SK-N-SH treated with all-trans-retinoic acid at 6 μM for 48 hours (cell line): ENCODE data around the gene HUS1.

Source experiments
- ATAC-seq: fragments of 200-7000 bp; cut with Tn5 transposase; 3 replicates; pipeline ENCODE4 v1.9.1; 2020; ENCODE audit warnings: mild to moderate bottlenecking, moderate library complexity
- ARNTL ChIP-seq: fragments of 450-650 bp; formaldehyde crosslinking; IDR thresholded peaks from 2 replicates; pipeline ENCODE4 v1.5.0; 2020; ENCODE audit warnings: low read depth, mild to moderate bottlenecking, moderate library complexity, borderline replicate concordance
- BACH2 ChIP-seq: fragments of 250-450 bp; sonication (Bioruptor Pico); IDR thresholded peaks from 2 replicates; pipeline ENCODE4 v1.9.0; 2021; ENCODE audit warnings: mild to moderate bottlenecking, borderline replicate concordance
- CSDC2 ChIP-seq: fragments of 250-450 bp; sonication (Bioruptor Pico); IDR thresholded peaks from 2 replicates; pipeline ENCODE4 v1.5.0; 2020; ENCODE audit warnings: mild to moderate bottlenecking, moderate library complexity
- ESRRG ChIP-seq: fragments of 250-450 bp; sonication (Bioruptor Pico); IDR thresholded peaks from 2 replicates; pipeline ENCODE4 v1.6.1; 2021; ENCODE audit warnings: mild to moderate bottlenecking
- GLIS3 ChIP-seq: fragments of 250-450 bp; sonication (Bioruptor Pico); IDR thresholded peaks from 2 replicates; pipeline ENCODE4 v1.5.0; 2020; ENCODE audit warnings: mild to moderate bottlenecking, moderate library complexity
- ISL1 ChIP-seq: fragments of 250-450 bp; sonication (Bioruptor Pico); IDR thresholded peaks from 2 replicates; pipeline ENCODE4 v2.1.2; 2022; ENCODE audit warnings: mild to moderate bottlenecking, moderate library complexity
- OSR1 ChIP-seq: fragments of 250-450 bp; sonication (Bioruptor Pico); IDR thresholded peaks from 2 replicates; pipeline ENCODE4 v1.8.0; 2022; ENCODE audit warnings: moderate library complexity, mild to moderate bottlenecking, inconsistent platforms
- PPARA ChIP-seq: fragments of 250-450 bp; sonication (Bioruptor Pico); IDR thresholded peaks from 2 replicates; pipeline ENCODE4 v1.5.0; 2020; ENCODE audit warnings: mild to moderate bottlenecking, borderline replicate concordance
- RARB ChIP-seq: fragments of 250-450 bp; sonication (Bioruptor Pico); IDR thresholded peaks from 2 replicates; pipeline ENCODE4 v1.8.0; 2021; ENCODE audit warnings: mild to moderate bottlenecking, moderate library complexity
- SNAI2 ChIP-seq: fragments of 250-450 bp; sonication (Bioruptor Pico); IDR thresholded peaks from 2 replicates; pipeline ENCODE4 v1.5.0; 2020; ENCODE audit warnings: mild to moderate bottlenecking, moderate library complexity
- TCF4 ChIP-seq: fragments of 250-450 bp; sonication (Bioruptor Pico); IDR thresholded peaks from 2 replicates; pipeline ENCODE4 v1.8.0; 2021; ENCODE audit warnings: mild to moderate bottlenecking, moderate library complexity, borderline replicate concordance
- TOX ChIP-seq: fragments of 250-450 bp; sonication (Bioruptor Pico); IDR thresholded peaks from 2 replicates; pipeline ENCODE4 v1.8.0; 2021; ENCODE audit warnings: mild to moderate bottlenecking, moderate library complexity, borderline replicate concordance
- ZC3H10 ChIP-seq: fragments of 250-450 bp; sonication (Bioruptor Pico); IDR thresholded peaks from 2 replicates; pipeline ENCODE4 v1.5.1; 2021; ENCODE audit warnings: mild to moderate bottlenecking, moderate library complexity
- ZFP3 ChIP-seq: fragments of 250-450 bp; sonication (Bioruptor Pico); IDR thresholded peaks from 2 replicates; pipeline ENCODE4 v1.5.0; 2020; ENCODE audit warnings: mild to moderate bottlenecking, moderate library complexity
- ZFP30 ChIP-seq: fragments of 450-650 bp; formaldehyde crosslinking; IDR thresholded peaks from 2 replicates; pipeline ENCODE4 v1.5.0; 2022; ENCODE audit warnings: mild to moderate bottlenecking, moderate library complexity
- ZNF565 ChIP-seq: fragments of 450-650 bp; formaldehyde crosslinking; conservative IDR thresholded peaks from 2 replicates; pipeline ENCODE4 v1.5.0; 2020; ENCODE audit warnings: low read depth, mild to moderate bottlenecking, moderate library complexity
- ZNF70 ChIP-seq: fragments of 450-650 bp; formaldehyde crosslinking; IDR thresholded peaks from 2 replicates; pipeline ENCODE4 v1.5.0; 2020; ENCODE audit warnings: mild to moderate bottlenecking, moderate library complexity
- ZNF8 ChIP-seq: fragments of 450-650 bp; formaldehyde crosslinking; IDR thresholded peaks from 2 replicates; pipeline ENCODE4 v1.5.0; 2020; ENCODE audit warnings: mild to moderate bottlenecking, moderate library complexity
- TF ChIP-seq, protein P1 (sequence below): fragments of 250-450 bp; sonication (Bioruptor Pico); IDR thresholded peaks from 2 replicates; pipeline ENCODE4 v1.8.0; 2021; ENCODE audit warnings: low read depth, mild to moderate bottlenecking, moderate library complexity, borderline replicate concordance
- TF ChIP-seq, protein P2 (sequence below): fragments of 250-450 bp; sonication (Bioruptor Pico); IDR thresholded peaks from 2 replicates; pipeline ENCODE4 v1.5.1; 2020; ENCODE audit warnings: low read depth, mild to moderate bottlenecking, moderate library complexity
- TF ChIP-seq, protein P3 (sequence below): fragments of 250-450 bp; sonication (Bioruptor Pico); IDR thresholded peaks from 2 replicates; pipeline ENCODE4 v1.5.0; 2020; ENCODE audit warnings: mild to moderate bottlenecking, moderate library complexity
- TF ChIP-seq, protein P4 (sequence below): fragments of 250-450 bp; sonication (Bioruptor Pico); IDR thresholded peaks from 2 replicates; pipeline ENCODE4 v1.8.0; 2020; ENCODE audit warnings: mild to moderate bottlenecking, moderate library complexity, borderline replicate concordance

HUS1 gene

DNA sequence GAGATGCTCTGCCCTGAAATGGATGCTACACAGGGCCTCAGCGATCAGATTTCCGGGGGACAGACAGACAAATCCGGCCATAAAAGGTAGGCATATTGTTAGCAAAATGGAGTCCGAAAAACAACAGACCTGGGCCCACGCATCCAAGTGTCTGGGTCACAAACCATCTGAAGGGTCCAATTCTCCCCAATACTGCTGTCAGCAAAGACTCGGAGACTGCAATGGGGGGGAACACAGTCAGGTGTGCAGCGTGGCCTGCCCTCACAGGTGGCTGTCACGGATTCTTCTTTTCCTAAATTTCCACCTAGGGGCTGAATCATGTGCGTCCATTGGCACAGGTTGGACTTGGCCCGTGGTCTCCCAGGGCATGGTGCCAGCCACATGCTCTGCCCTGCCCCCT, 44.1 kb downstream of the HUS1 start:
- no peak for ATAC-seq
- TF ChIP-seq ZNF8 (CRISPR knock-in tag) (no peak), BACH2 (CRISPR knock-in tag) (no peak), ZNF70 (CRISPR knock-in tag) (no peak), OSR1 (no peak), ISL1 (CRISPR knock-in tag) (no peak), ARNTL (no peak), TOX (no peak), RARB (CRISPR knock-in tag) (no peak), TCF4 (CRISPR knock-in tag) (no peak), ZFP3 (CRISPR knock-in tag) (no peak), CSDC2 (no peak), ZFP30 (CRISPR knock-in tag) (no peak), ZC3H10 (CRISPR knock-in tag) (no peak), SNAI2 (CRISPR knock-in tag) (no peak)
- TF ChIP-seq, protein P1, sequence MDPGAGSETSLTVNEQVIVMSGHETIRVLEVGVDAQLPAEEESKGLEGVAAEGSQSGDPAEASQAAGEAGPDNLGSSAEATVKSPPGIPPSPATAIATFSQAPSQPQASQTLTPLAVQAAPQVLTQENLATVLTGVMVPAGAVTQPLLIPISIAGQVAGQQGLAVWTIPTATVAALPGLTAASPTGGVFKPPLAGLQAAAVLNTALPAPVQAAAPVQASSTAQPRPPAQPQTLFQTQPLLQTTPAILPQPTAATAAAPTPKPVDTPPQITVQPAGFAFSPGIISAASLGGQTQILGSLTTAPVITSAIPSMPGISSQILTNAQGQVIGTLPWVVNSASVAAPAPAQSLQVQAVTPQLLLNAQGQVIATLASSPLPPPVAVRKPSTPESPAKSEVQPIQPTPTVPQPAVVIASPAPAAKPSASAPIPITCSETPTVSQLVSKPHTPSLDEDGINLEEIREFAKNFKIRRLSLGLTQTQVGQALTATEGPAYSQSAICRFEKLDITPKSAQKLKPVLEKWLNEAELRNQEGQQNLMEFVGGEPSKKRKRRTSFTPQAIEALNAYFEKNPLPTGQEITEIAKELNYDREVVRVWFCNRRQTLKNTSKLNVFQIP (CRISPR knock-in tag) = no peak
- TF ChIP-seq, protein P2, sequence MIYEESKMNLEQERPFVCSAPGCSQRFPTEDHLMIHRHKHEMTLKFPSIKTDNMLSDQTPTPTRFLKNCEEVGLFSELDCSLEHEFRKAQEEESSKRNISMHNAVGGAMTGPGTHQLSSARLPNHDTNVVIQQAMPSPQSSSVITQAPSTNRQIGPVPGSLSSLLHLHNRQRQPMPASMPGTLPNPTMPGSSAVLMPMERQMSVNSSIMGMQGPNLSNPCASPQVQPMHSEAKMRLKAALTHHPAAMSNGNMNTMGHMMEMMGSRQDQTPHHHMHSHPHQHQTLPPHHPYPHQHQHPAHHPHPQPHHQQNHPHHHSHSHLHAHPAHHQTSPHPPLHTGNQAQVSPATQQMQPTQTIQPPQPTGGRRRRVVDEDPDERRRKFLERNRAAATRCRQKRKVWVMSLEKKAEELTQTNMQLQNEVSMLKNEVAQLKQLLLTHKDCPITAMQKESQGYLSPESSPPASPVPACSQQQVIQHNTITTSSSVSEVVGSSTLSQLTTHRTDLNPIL (CRISPR knock-in tag) = no peak
- TF ChIP-seq, protein P3, sequence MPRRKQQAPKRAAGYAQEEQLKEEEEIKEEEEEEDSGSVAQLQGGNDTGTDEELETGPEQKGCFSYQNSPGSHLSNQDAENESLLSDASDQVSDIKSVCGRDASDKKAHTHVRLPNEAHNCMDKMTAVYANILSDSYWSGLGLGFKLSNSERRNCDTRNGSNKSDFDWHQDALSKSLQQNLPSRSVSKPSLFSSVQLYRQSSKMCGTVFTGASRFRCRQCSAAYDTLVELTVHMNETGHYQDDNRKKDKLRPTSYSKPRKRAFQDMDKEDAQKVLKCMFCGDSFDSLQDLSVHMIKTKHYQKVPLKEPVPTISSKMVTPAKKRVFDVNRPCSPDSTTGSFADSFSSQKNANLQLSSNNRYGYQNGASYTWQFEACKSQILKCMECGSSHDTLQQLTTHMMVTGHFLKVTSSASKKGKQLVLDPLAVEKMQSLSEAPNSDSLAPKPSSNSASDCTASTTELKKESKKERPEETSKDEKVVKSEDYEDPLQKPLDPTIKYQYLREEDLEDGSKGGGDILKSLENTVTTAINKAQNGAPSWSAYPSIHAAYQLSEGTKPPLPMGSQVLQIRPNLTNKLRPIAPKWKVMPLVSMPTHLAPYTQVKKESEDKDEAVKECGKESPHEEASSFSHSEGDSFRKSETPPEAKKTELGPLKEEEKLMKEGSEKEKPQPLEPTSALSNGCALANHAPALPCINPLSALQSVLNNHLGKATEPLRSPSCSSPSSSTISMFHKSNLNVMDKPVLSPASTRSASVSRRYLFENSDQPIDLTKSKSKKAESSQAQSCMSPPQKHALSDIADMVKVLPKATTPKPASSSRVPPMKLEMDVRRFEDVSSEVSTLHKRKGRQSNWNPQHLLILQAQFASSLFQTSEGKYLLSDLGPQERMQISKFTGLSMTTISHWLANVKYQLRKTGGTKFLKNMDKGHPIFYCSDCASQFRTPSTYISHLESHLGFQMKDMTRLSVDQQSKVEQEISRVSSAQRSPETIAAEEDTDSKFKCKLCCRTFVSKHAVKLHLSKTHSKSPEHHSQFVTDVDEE (CRISPR knock-in tag) = no peak

DNA sequence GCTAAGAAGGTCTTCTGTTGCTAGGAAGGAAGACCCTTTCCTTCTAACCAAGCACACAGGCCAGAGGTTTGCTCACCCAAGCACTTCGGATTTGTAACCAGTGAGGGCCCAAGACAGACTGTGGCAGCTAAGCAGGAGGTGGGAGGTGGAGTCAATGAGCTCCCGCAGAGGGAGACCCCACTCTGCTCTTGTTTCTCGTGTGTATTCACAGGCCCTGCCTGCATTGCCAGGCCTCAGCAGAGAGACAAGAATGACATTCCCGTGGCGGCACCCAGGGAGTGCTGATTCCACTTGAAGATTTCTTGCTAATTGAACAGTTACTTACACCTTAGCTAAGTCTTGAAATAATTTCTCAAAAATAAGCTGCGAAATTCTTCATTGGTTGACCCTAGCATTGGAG, 44.6 kb downstream of the HUS1 start:
- no peak for TF ChIP-seq ZC3H10 (CRISPR knock-in tag)
- no peak for TF ChIP-seq TOX
- TF ChIP-seq ARNTL = no peak
- no peak for TF ChIP-seq SNAI2 (CRISPR knock-in tag)
- TF ChIP-seq ZFP3 (CRISPR knock-in tag) = no peak
- no peak for TF ChIP-seq ZNF565 (CRISPR knock-in tag)
- TF ChIP-seq GLIS3 (CRISPR knock-in tag) = no peak
- no peak for TF ChIP-seq CSDC2
- TF ChIP-seq, protein P4, sequence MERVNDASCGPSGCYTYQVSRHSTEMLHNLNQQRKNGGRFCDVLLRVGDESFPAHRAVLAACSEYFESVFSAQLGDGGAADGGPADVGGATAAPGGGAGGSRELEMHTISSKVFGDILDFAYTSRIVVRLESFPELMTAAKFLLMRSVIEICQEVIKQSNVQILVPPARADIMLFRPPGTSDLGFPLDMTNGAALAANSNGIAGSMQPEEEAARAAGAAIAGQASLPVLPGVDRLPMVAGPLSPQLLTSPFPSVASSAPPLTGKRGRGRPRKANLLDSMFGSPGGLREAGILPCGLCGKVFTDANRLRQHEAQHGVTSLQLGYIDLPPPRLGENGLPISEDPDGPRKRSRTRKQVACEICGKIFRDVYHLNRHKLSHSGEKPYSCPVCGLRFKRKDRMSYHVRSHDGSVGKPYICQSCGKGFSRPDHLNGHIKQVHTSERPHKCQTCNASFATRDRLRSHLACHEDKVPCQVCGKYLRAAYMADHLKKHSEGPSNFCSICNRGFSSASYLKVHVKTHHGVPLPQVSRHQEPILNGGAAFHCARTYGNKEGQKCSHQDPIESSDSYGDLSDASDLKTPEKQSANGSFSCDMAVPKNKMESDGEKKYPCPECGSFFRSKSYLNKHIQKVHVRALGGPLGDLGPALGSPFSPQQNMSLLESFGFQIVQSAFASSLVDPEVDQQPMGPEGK (CRISPR knock-in tag) = no peak
- TF ChIP-seq ESRRG (CRISPR knock-in tag) = no peak
- no peak for TF ChIP-seq ZNF8 (CRISPR knock-in tag)
- TF ChIP-seq, protein P1 (CRISPR knock-in tag) = no peak
- no peak for TF ChIP-seq RARB (CRISPR knock-in tag)
- ATAC-seq = no peak

DNA sequence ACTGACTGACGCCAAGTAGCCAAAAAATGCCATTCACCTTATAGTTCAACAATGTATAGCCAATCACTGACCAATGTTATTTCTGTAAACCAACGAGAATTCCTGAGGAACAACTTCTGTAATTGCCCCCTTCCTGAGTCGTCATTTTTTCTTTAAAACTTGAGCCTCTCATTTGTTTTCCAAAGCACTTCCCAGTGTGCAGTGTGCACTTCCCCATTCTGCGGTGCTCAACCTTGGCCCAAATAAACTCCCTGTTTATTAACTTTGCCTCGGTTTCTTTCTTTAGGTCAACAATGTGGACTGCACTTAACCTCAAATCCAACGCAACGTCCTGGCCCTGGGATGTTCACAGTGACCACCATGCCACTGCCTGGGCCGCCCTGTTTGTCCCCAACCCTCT, 46.2 kb downstream of the HUS1 start:
- no peak for ATAC-seq
- TF ChIP-seq, protein P1 (CRISPR knock-in tag) = no peak
- TF ChIP-seq GLIS3 (CRISPR knock-in tag) (no peak), ESRRG (CRISPR knock-in tag) (no peak), ZNF8 (CRISPR knock-in tag) (no peak), CSDC2 (no peak), ARNTL (no peak), PPARA (CRISPR knock-in tag) (no peak), ZNF70 (CRISPR knock-in tag) (no peak), SNAI2 (CRISPR knock-in tag) (no peak), BACH2 (CRISPR knock-in tag) (no peak), ISL1 (CRISPR knock-in tag) (no peak), TOX (no peak), OSR1 (no peak)
- TF ChIP-seq, protein P2 (CRISPR knock-in tag) = no peak
- TF ChIP-seq, protein P4 (CRISPR knock-in tag) = no peak
